ENCODE measurements around the gene HNRNPC. TPM values are rescaled to one million over a fixed set of nuclear protein-coding genes. Genes with fewer than 3 reads are reported as not detected.

HNRNPC gene
- total RNA-seq, 1 experiment from 2014 or later, result 843 TPM

GRCh38 chr14:21300892-21301291, 31.6 kb upstream of the HNRNPC start:
- TF ChIP-seq SRF (IDR thresholded peaks at IDR 0.05; ENCODE audit: low read depth) (no peak), FOSL1 (IDR thresholded peaks at IDR 0.05; ENCODE audit: low read depth) (no peak), EZH2 (IDR thresholded peaks at IDR 0.05) (no peak), SP1 (IDR thresholded peaks at IDR 0.05; ENCODE audit: low read depth) (no peak), REST (IDR thresholded peaks at IDR 0.05; ENCODE audit: low read depth) (no peak), TCF7L2 (IDR thresholded peaks at IDR 0.05; ENCODE audit: borderline replicate concordance, extremely low read depth, insufficient read depth, insufficient read length) (no peak), SIN3A (IDR thresholded peaks at IDR 0.05; ENCODE audit: low read depth) (no peak), CBX3 (IDR thresholded peaks at IDR 0.05; ENCODE audit: low read depth) (no peak), CTCF (IDR thresholded peaks at IDR 0.05 in 2 of 3, conservative IDR thresholded peaks at IDR 0.05 in 1 of 3; ENCODE audit: borderline replicate concordance in 1 of 3, insufficient read depth in 1 of 3, low read depth in 2 of 3, low read length in 2 of 3) (no peak), ZNF274 (IDR thresholded peaks at IDR 0.05; ENCODE audit: low read depth, low read length) (no peak), CEBPB (IDR thresholded peaks at IDR 0.05; ENCODE audit: low read depth) (no peak), ZFX (IDR thresholded peaks at IDR 0.05) (no peak), EZH2phosphoT487 (IDR thresholded peaks at IDR 0.05; ENCODE audit: borderline replicate concordance) (no peak), EGR1 (IDR thresholded peaks at IDR 0.05; ENCODE audit: low read depth) (no peak), YY1 (IDR thresholded peaks at IDR 0.05; ENCODE audit: extremely low read depth, insufficient replicate concordance, low read depth, low read length) (no peak), RAD21 (IDR thresholded peaks at IDR 0.05; ENCODE audit: low read depth) (no peak)
- TF ChIP-seq, protein P1, sequence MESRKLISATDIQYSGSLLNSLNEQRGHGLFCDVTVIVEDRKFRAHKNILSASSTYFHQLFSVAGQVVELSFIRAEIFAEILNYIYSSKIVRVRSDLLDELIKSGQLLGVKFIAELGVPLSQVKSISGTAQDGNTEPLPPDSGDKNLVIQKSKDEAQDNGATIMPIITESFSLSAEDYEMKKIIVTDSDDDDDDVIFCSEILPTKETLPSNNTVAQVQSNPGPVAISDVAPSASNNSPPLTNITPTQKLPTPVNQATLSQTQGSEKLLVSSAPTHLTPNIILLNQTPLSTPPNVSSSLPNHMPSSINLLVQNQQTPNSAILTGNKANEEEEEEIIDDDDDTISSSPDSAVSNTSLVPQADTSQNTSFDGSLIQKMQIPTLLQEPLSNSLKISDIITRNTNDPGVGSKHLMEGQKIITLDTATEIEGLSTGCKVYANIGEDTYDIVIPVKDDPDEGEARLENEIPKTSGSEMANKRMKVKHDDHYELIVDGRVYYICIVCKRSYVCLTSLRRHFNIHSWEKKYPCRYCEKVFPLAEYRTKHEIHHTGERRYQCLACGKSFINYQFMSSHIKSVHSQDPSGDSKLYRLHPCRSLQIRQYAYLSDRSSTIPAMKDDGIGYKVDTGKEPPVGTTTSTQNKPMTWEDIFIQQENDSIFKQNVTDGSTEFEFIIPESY (IDR thresholded peaks at IDR 0.05; ENCODE audit: extremely low read depth, insufficient replicate concordance, low read length), result no peak
- TF ChIP-seq, protein P2, sequence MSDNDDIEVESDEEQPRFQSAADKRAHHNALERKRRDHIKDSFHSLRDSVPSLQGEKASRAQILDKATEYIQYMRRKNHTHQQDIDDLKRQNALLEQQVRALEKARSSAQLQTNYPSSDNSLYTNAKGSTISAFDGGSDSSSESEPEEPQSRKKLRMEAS (IDR thresholded peaks at IDR 0.05), result no peak
- intact Hi-C loops (cut with micrococcal nuclease), result no loop called here
- Histone ChIP-seq H3K79me2 (ENCODE audit: insufficient read depth, low read length) (no peaks in the 10 kb centered on the region), H3K4me1 (ENCODE audit: control insufficient read depth in 1 of 2, insufficient read depth in 2 of 2, low read length in 2 of 2) (0 out of 4 replicates have a peak, but pooled peaks cover 0 to 3% of the 10 kb centered on the region in 2 experiments), H3K36me3 (ENCODE audit: control insufficient read depth in 1 of 2, insufficient read depth in 2 of 2, low read length in 2 of 2) (no peaks in the 10 kb centered on the region), H3K4me2 (ENCODE audit: low read length) (no peak overlapping the region), H3K27ac (ENCODE audit: low read depth, low read length) (no peak overlapping the region), H3K9me2 (ENCODE audit: insufficient read depth) (no peaks in the 10 kb centered on the region), H3K9me3 (ENCODE audit: control insufficient read depth in 1 of 2, insufficient read depth in 1 of 2, low read depth in 1 of 2, low read length in 2 of 2) (no peaks in the 10 kb centered on the region), H3K27me3 (ENCODE audit: insufficient read depth, low read length) (no peaks in the 10 kb centered on the region), H3K9ac (ENCODE audit: low read length) (no peak overlapping the region), H3K4me3 (replicated peaks in 1 of 2; ENCODE audit: low read depth in 1 of 2, low read length in 2 of 2) (no peak overlapping the region), H4K20me1 (ENCODE audit: insufficient read depth) (no peaks in the 10 kb centered on the region), H2AFZ (ENCODE audit: low read depth, low read length, poor library complexity, severe bottlenecking) (no peak overlapping the region)
- ChIA-PET RAD21 (ENCODE audit: low non-redundant PET in 1 of 2, low total read pairs in 2 of 2, uncharacterized antibody in 2 of 2, unreplicated experiment in 2 of 2) (no interaction called here), POLR2A (no interaction called here), CTCF (no interaction called here)
- BruUV-seq (replicated peaks), result no TSS peak
- no peak for ATAC-seq
- no peak for DNase-seq (ENCODE audit: low read depth, low spot score)

All from HCT116 (cell line).